ENCODE measurements around the gene SETBP1.

Gene SETBP1

GRCh38 chr18:44988821-44989587 lies 308.3 kb downstream of the SETBP1 start:
- DNase-seq = no peak

GRCh38 chr18:44996261-44996660 lies 315.6 kb downstream of the SETBP1 start:
- no peak for DNase-seq

- DNase-seq = no peak
These were observed 316.5 kb downstream of the SETBP1 start for GRCh38 chr18:44997174-44997573.

- no peak for DNase-seq
These were observed 317.7 kb downstream of the SETBP1 start for GRCh38 chr18:44998360-44998759.

DNA sequence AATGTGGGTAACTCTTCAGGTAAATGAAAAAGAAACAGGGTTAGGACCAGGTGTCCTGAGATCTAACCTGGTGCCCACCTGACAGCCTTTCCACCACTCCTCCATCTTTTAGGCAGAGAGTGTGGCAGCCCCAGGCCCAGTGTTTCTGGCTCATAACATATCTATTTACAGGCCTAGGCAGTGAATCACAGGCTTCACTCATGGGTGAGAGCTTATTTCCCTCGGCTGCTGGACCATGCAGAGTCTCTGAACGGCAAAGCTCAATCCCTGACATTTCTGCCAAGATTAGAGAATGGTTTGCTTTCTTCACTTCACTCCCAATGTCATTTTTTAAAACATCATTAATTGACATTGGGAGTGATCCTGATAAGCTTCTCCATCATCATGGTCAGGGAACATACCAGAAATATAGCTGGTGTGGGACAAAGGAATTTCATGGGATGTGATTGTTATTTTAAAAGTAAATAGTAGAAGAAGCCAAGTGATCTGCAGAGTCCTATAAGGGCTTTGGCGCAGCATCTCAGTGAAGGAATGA lies 323.9 kb downstream of the SETBP1 start:
- DNase-seq = no peak

DNA sequence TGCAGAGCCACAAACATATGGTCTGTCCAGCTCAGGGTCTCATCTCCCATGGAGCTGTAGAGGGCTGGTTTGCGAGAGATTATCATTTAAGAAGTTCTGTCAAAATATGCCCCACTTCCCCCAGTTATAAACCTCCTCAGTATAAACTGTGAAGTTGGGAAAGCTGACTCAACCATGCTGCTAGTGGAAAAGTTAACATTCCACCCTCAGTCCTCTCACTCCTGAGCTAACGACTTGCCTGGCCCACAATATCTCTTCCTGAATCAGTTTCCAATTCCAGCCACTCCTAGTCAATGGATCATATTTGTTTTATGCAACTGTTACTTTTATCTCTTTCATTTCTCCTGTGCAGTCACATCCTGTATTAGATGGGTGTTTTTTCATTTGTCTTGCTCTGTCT lies 326.2 kb downstream of the SETBP1 start:
- no peak for DNase-seq

DNA sequence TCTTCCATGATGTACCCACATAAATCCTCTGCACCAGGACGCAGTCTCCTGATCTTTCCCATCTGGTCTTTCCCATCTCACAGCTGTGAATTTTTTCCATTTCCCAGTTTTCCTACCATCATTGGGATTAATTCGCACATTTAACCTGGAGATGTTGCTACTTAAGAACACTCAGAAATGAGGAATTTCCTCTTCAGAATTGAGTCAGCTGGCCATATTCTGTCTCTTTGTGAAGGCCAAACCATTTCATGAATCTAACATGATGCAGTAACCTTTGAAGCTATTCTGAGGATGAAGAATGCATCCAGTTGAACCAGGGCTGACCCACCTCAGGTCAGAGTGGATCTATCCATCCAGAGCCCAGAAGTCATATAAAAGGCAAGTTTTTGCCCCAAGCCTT lies 326.8 kb downstream of the SETBP1 start:
- no peak for DNase-seq

DNA sequence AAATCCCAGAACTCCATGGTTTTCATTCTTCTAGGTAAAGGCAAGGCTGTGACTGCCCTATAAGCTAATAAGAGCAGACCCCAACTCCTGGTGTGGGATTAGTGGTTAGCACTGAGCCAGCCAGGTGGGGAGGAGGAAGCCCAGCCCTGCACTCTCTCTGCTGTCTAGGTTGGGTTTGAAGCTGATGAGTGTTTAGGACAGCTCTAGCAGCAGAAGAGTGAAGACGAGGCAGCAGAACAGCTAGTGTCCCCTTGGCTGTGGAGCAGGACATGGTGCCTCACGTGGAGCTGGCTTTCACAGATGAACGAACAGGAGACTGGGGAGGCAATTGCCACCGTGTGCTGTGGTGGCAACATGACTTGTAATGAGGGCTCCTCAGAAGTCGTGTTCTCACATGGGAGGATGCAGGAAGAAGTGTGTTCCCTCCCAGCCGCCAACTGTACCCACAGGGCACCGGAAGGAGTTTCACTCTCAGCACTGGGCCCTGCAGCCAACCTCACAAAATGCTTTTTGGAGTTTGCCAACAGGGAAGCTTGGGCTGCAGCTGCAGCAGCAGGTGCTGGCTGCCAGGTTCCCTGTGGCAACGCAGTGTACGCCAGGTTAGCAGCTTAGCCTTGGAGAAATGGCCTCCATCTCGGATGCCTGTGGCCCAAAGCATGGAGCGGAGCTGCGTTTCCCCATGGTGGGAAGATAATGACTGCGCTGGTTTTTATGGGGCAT lies 328.2 kb downstream of the SETBP1 start:
- no peak for DNase-seq

- no peak for DNase-seq
These were observed 329.1 kb downstream of the SETBP1 start for GRCh38 chr18:45009756-45010155.

- no peak for DNase-seq
These were observed 331.6 kb downstream of the SETBP1 start for GRCh38 chr18:45012286-45012685.

GRCh38 chr18:45014047-45014501 lies 333.4 kb downstream of the SETBP1 start:
- DNase-seq = no peak

DNA sequence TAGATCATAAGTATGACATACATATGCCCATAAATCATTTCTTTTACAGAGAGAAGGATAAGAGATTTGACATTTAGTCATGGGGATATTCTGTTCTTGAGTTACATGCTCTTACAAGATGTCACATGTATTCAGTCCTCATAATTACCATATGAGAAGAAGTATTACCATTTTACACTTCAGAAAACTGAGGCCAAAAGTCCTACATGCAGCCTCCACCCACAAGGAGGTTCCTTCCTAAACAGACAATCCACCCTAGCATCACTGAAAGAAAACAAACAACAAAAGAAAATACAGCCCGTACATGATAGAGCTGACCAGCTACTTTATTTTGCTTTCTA lies 335.1 kb downstream of the SETBP1 start:
- DNase-seq = no peak

DNA sequence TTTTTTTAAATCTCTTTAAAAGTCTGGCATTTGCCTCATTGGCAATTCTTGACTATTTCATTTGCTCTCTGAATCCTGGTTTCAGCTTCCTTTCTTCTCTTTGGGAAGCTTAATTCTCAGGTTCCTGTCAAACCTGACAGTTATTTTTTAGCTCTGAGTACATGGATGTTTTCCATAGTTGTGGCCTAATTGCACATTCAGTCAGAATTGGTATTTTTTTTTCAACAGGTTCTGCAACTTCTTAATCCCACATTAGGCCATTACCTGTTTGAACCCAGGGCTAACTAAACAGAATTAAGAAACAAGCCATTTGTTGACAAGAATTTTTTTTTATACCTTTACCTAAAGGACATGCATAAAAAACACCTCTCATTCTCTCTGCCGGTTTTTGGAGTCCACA lies 338.8 kb downstream of the SETBP1 start:
- no peak for DNase-seq

GRCh38 chr18:45023519-45023918 lies 342.8 kb downstream of the SETBP1 start:
- DNase-seq = no peak

- DNase-seq = no peak
These were observed 343.8 kb downstream of the SETBP1 start for GRCh38 chr18:45024357-45025088.

- DNase-seq = no peak
These were observed 344.4 kb downstream of the SETBP1 start for GRCh38 chr18:45025089-45025450.

- DNase-seq = no peak
These were observed 345.5 kb downstream of the SETBP1 start for GRCh38 chr18:45026162-45026561.

DNA sequence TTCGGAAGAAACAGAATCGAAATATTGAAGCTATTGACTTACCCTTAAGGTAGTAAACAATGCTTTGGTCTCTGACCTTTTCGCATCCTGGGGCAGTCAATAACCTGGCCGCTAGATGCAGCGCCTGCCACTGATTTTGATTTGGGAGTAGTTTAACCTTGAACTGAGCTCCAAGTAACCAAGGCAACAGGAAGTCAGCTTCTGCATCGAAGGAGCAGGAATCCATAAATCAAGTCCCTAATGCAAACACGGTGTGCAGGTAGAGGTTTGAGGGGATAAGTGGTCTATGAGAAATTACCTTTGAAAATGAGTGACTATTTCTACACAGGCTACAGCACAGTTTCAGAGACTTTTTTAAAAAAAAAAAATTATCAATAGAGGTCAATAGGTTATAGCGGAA lies 353.5 kb downstream of the SETBP1 start:
- DNase-seq = no peak

- DNase-seq = no peak
These were observed 356.9 kb downstream of the SETBP1 start for GRCh38 chr18:45037618-45038017.

GRCh38 chr18:45039376-45039775 lies 358.7 kb downstream of the SETBP1 start:
- DNase-seq = no peak

DNA sequence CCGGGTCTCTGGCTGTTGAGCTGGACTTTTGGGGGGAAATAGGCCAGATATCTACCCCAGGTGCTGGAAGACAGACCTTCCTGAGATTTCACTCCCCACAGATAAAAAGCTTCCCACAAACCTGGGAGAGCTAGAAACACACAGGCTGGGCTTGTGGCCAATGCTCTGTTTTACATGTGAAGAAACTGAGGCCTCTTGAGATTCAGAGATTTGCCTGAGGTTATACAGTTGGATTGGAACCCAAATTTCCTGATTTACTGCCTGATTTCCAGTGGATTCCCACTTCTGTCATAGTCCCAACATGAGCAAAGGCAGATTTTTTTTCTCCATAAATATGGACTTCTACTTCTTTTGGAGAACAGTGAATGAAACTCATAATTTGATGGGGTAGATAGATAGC lies 360.2 kb downstream of the SETBP1 start:
- no peak for DNase-seq

- no peak for DNase-seq
These were observed 364.1 kb downstream of the SETBP1 start for GRCh38 chr18:45044787-45045186.

- DNase-seq = no peak
These were observed 365.5 kb downstream of the SETBP1 start for GRCh38 chr18:45046228-45046627.

GRCh38 chr18:45046961-45047360 lies 366.3 kb downstream of the SETBP1 start:
- no peak for DNase-seq
